HG03139 (cell line): ENCODE data around the gene RABAC1.

Source experiments
- ATAC-seq: cut with Tn5 transposase; IDR thresholded peaks from one replicate; pipeline ENCODE4 v1.9.1; 2021; ENCODE audit not compliant: unreplicated experiment

Gene RABAC1

GRCh38 chr19:41990028-41990427 lies 30.9 kb upstream of the RABAC1 start:
- ATAC-seq, result no peak

GRCh38 chr19:41988947-41989346 lies 29.8 kb upstream of the RABAC1 start:
- no peak for ATAC-seq

- ATAC-seq, result no peak
These were observed 28.2 kb upstream of the RABAC1 start for GRCh38 chr19:41987141-41987860.

- ATAC-seq, result no peak
These were observed 25.8 kb upstream of the RABAC1 start for GRCh38 chr19:41984961-41985360.

- no peak for ATAC-seq
These were observed 22.6 kb upstream of the RABAC1 start for GRCh38 chr19:41981724-41982123.

GRCh38 chr19:41978470-41978869 lies 19.3 kb upstream of the RABAC1 start:
- no peak for ATAC-seq

- ATAC-seq, result no peak
These were observed 18.8 kb upstream of the RABAC1 start for GRCh38 chr19:41977916-41978315.

- no peak for ATAC-seq
These were observed 15.5 kb upstream of the RABAC1 start for GRCh38 chr19:41974652-41975051.

GRCh38 chr19:41971363-41971762 lies 12.2 kb upstream of the RABAC1 start:
- ATAC-seq, result no peak

GRCh38 chr19:41969772-41970458 lies 10.8 kb upstream of the RABAC1 start:
- no peak for ATAC-seq

GRCh38 chr19:41968751-41969595 lies 9.9 kb upstream of the RABAC1 start:
- ATAC-seq, result no peak

GRCh38 chr19:41967054-41967783 lies 8.1 kb upstream of the RABAC1 start:
- no peak for ATAC-seq

- ATAC-seq, result no peak
These were observed 6.0 kb upstream of the RABAC1 start for GRCh38 chr19:41965106-41965505.

GRCh38 chr19:41960973-41961372 lies 1.9 kb upstream of the RABAC1 start:
- no peak for ATAC-seq

- no peak for ATAC-seq
These were observed 610 bp downstream of the RABAC1 start for GRCh38 chr19:41958367-41959055.

GRCh38 chr19:41957838-41958366 lies 1.2 kb downstream of the RABAC1 start:
- no peak for ATAC-seq

GRCh38 chr19:41957161-41957837 lies 1.8 kb downstream of the RABAC1 start:
- ATAC-seq, result no peak

GRCh38 chr19:41956621-41957020 lies 2.5 kb downstream of the RABAC1 start:
- ATAC-seq, result no peak

- ATAC-seq, result no peak
These were observed 3.6 kb downstream of the RABAC1 start for GRCh38 chr19:41955521-41955920.
